GM12891 (cell line): Measurements from ENCODE around the gene AGBL1.

Experiments used
- POLR2A ChIP-seq: IDR thresholded peaks from 2 replicates; pipeline ENCODE4 v1.6.1; 2011; ENCODE audit warnings: low read depth, low read length, control low read depth
- POLR2AphosphoS5 ChIP-seq: IDR thresholded peaks from 2 replicates; pipeline ENCODE4 v1.6.1; 2011; ENCODE audit warnings: low read depth, low read length, control low read depth
- POU2F2 ChIP-seq: IDR thresholded peaks from 2 replicates; pipeline ENCODE4 v1.6.1; 2011; ENCODE audit warnings: low read depth, mild to moderate bottlenecking, control low read depth, low read length, moderate library complexity
- SPI1 ChIP-seq: IDR thresholded peaks from 2 replicates; pipeline ENCODE4 v1.6.1; 2011; ENCODE audit warnings: low read depth, low read length, control low read depth
- TAF1 ChIP-seq: IDR thresholded peaks from 2 replicates; pipeline ENCODE4 v1.6.1; 2011; ENCODE audit warnings: low read depth, low read length, control low read depth

DNA sequence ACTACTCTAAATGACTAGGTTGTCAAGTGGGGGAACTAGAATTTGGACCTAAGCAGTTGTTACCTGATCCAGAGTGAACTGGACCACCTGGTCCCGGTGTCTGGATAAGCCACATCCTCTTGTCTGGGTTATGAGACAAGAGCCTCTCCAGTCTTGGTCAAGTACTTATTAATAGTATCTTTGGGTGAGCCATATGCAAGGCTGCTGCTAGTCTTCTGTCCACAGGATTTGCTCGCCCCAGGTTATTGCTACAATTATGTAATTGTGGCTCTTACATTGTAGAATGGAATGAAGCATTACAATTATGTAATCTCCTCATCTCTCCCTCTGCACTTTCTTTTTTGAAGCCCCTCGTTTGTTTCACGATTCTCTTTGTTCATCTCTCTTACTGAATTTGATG is 24.0 kb upstream of the AGBL1 start:
- no peak for TF ChIP-seq POLR2AphosphoS5
- no peak for TF ChIP-seq POLR2A
- no peak for TF ChIP-seq POU2F2
- TF ChIP-seq TAF1: no peak
- no peak for TF ChIP-seq SPI1
